Thyroid gland (tissue), 4 donors: Measurements from ENCODE around the gene KCNIP3. TPM values are rescaled to one million over a fixed set of nuclear protein-coding genes. Genes with fewer than 3 reads are reported as not detected.

Experiments used
- DNase-seq, 2 donors: peaks; one replicate each; pipeline ENCODE4 v3.0.0-alpha.2; 2019
- H3K27ac ChIP-seq, 3 donors: fragments of 200-600 bp; sonication (generic); 1 replicate in 2 of 3; 2 replicates in 1 of 3; pipeline ENCODE4 v1.5.1; 2016 to 2019; ENCODE audit warnings: mild to moderate bottlenecking in 1 of 3, moderate library complexity in 1 of 3
- H3K27me3 ChIP-seq: fragments of 200-600 bp; sonication (generic); one replicate; pipeline ENCODE4 v1.5.1; 2019
- H3K36me3 ChIP-seq, 2 donors: fragments of 200-600 bp; sonication (generic); one replicate each; pipeline ENCODE4 v1.5.1; 2016 to 2019
- H3K4me1 ChIP-seq, 2 donors: fragments of 200-600 bp; sonication (generic); one replicate each; pipeline ENCODE4 v1.5.1; 2017 to 2019
- H3K4me3 ChIP-seq, 3 donors: fragments of 200-600 bp; sonication (generic); replicated peaks in 1 of 3; 1 replicate in 2 of 3; 2 replicates in 1 of 3; pipeline ENCODE4 v1.5.1; 2016; ENCODE audit warnings: mild to moderate bottlenecking in 1 of 3
- H3K9me3 ChIP-seq: fragments of 200-600 bp; sonication (generic); one replicate; pipeline ENCODE4 v1.5.1; 2017
- POLR2A ChIP-seq, 2 donors: fragments of 450-650 bp; IDR thresholded peaks; one replicate each; pipeline ENCODE4 v1.6.1; 2017; ENCODE audit warnings: antibody characterized with exemption in 2 of 2, mild to moderate bottlenecking in 2 of 2, moderate library complexity in 1 of 2
- WGBS, 2 donors: methylation state at CpG; one replicate each; pipeline ENCODE4 v1.1.5; 2017; 5-methylcytosine and 5-hydroxymethylcytosine counted together
- intact Hi-C: fragments of 100-400 bp; cut with DNase I; formaldehyde crosslinking; loops from one replicate; pipeline ENCODE4 v1.15.1; 2023
- total RNA-seq, 4 donors: library from RNA; depleted of rRNA; stranded (reverse); fragments of >200 nt; gene quantifications; one replicate each; pipeline ENCODE4 v1.2.3, GENCODE V29; 2016
- TF ChIP-seq, protein P1 (sequence below), 6 experiments: fragments of 200-600 bp in 3 of 6; fragments of 450-650 bp in 3 of 6; sonication (generic) in 3 of 6; IDR thresholded peaks; one replicate each; pipeline ENCODE4 v1.5.1; 2016 to 2019; ENCODE audit warnings: antibody characterized with exemption in 6 of 6, mild to moderate bottlenecking in 2 of 6, inconsistent platforms in 1 of 6, moderate library complexity in 1 of 6

The KCNIP3 gene
- total RNA-seq, 4 donors from 2014 or later, result 37.1 to 66.5 (median 51.1) TPM

DNA sequence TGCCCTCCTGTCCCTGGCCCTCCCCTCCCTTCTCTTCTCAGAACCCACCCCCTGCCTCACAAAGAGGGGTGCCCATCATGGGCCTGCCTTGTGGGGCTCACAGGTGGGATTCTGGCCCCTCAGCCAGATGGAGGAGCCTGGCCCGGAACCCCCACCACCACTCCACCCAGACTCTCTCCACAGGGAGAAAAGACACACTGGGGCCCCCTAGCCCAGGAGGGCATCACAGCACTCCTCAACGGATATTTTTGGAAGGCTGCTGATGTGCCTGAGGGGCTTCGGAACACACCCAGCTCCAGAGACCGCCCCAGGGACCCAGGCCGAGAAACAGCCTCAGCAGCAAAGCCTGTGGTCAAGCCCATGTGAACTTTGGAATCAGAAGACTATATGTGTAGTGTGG is 9.9 kb downstream of the KCNIP3 start:
- Histone ChIP-seq H3K9me3 (no peaks in the 10 kb centered on the region), H3K27ac (peak overlapping the region; percentile 86 to 99 (median 94)), H3K4me3 (no peak overlapping the region), H3K4me1 (peaks cover 58 to 87% of the 10 kb centered on the region in 2 donors), H3K36me3 (no peaks in the 10 kb centered on the region), H3K27me3 (no peaks in the 10 kb centered on the region)
- 82% methylated on average over 3 of the region's 5 CpGs; no CpG with 5 or more reads in 1 of the 2 donors for WGBS, 2 donors
- no peak for TF ChIP-seq POLR2A (IDR thresholded peaks at IDR 0.05)
- TF ChIP-seq, protein P1, sequence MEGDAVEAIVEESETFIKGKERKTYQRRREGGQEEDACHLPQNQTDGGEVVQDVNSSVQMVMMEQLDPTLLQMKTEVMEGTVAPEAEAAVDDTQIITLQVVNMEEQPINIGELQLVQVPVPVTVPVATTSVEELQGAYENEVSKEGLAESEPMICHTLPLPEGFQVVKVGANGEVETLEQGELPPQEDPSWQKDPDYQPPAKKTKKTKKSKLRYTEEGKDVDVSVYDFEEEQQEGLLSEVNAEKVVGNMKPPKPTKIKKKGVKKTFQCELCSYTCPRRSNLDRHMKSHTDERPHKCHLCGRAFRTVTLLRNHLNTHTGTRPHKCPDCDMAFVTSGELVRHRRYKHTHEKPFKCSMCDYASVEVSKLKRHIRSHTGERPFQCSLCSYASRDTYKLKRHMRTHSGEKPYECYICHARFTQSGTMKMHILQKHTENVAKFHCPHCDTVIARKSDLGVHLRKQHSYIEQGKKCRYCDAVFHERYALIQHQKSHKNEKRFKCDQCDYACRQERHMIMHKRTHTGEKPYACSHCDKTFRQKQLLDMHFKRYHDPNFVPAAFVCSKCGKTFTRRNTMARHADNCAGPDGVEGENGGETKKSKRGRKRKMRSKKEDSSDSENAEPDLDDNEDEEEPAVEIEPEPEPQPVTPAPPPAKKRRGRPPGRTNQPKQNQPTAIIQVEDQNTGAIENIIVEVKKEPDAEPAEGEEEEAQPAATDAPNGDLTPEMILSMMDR (IDR thresholded peaks at IDR 0.05), result no peak
- DNase-seq, result no peak
- intact Hi-C loops, result no loop called here

GRCh38 chr2:95307878-95308277 is 10.7 kb downstream of the KCNIP3 start:
- Histone ChIP-seq H3K9me3 (no peaks in the 10 kb centered on the region), H3K27ac (peak overlapping the region in 2 of 3 donors; percentile 17 to 94), H3K4me1 (peaks cover 54 to 79% of the 10 kb centered on the region in 2 donors), H3K4me3 (no peak overlapping the region), H3K36me3 (no peaks in the 10 kb centered on the region), H3K27me3 (no peaks in the 10 kb centered on the region)
- intact Hi-C loops, result no loop called here
- DNase-seq, result no peak
- 79 to 80% methylated on average over 8 of the region's 8 CpGs for WGBS, 2 donors
- TF ChIP-seq, protein P1 (IDR thresholded peaks at IDR 0.05), result no peak
- no peak for TF ChIP-seq POLR2A (IDR thresholded peaks at IDR 0.05)

GRCh38 chr2:95308426-95308990 is 11.4 kb downstream of the KCNIP3 start:
- WGBS, 2 donors, result 66 to 77% methylated on average over 6 to 9 of the region's 12 CpGs
- intact Hi-C loops, result no loop called here

GRCh38 chr2:95309599-95309998 is 12.5 kb downstream of the KCNIP3 start:
- H3K36me3 ChIP-seq, result no peaks in the 10 kb centered on the region
- DNase-seq, result peak in 1 of 2 donors; percentile 37
- TF ChIP-seq POLR2A (IDR thresholded peaks at IDR 0.05), result no peak
- no peaks in the 10 kb centered on the region for H3K9me3 ChIP-seq
- 79% methylated on average over 6 to 7 of the region's 8 CpGs for WGBS, 2 donors
- peaks cover 38 to 69% of the 10 kb centered on the region in 2 donors for H3K4me1 ChIP-seq
- no peak overlapping the region for H3K4me3 ChIP-seq
- intact Hi-C loops, result no loop called here
- no peaks in the 10 kb centered on the region for H3K27me3 ChIP-seq
- H3K27ac ChIP-seq, result peak overlapping the region; percentile 30 to 94 (median 50)

More at GRCh38 chr2:95308426-95308990, 11.4 kb downstream of the KCNIP3 start:
- Histone ChIP-seq H3K4me3 (no peak overlapping the region), H3K9me3 (no peaks in the 10 kb centered on the region), H3K4me1 (peaks cover 48 to 78% of the 10 kb centered on the region in 2 donors), H3K36me3 (no peaks in the 10 kb centered on the region), H3K27me3 (no peaks in the 10 kb centered on the region), H3K27ac (peak overlapping the region in 1 of 3 donors; percentile 94)
- no peak for DNase-seq
- no peak for TF ChIP-seq POLR2A (IDR thresholded peaks at IDR 0.05)
- TF ChIP-seq, protein P1 (IDR thresholded peaks at IDR 0.05), result no peak

GRCh38 chr2:95310216-95310615 is 13.1 kb downstream of the KCNIP3 start:
- H3K4me3 ChIP-seq, result no peak overlapping the region
- no peaks in the 10 kb centered on the region for H3K36me3 ChIP-seq
- H3K27ac ChIP-seq, result peak overlapping the region; percentile 30 to 94 (median 50)
- peak; percentile 71 to 77 for DNase-seq
- H3K27me3 ChIP-seq, result no peaks in the 10 kb centered on the region
- TF ChIP-seq POLR2A (IDR thresholded peaks at IDR 0.05), result no peak
- TF ChIP-seq, protein P1 (IDR thresholded peaks at IDR 0.05), result no peak
- WGBS, 2 donors, result 20% methylated on average over 1 to 3 of the region's 8 CpGs
- intact Hi-C loops, result no loop called here
- peaks cover 31 to 63% of the 10 kb centered on the region in 2 donors for H3K4me1 ChIP-seq
- H3K9me3 ChIP-seq, result no peaks in the 10 kb centered on the region
